HEK293 (cell line): ENCODE measurements around the gene MCAM.

Experiments
- CTCF ChIA-PET: fragments of 350-600 bp; formaldehyde crosslinking; extraction: SDS; loops from one replicate; lab custom pipeline; 2021; ENCODE audit warnings: antibody characterized with exemption; lab: Yijun Ruan, JAX
- POLR2A ChIA-PET: fragments of 300-600 bp; formaldehyde crosslinking; extraction: SDS; loops from one replicate; lab custom pipeline; 2020; ENCODE audit warnings: antibody characterized with exemption, inconsistent platforms; lab: Yijun Ruan, JAX
- H3K27ac ChIP-seq: fragments of 200-500 bp; sonication (Bioruptor generic); 2 replicates; pipeline ENCODE4 v1.5.1; 2014; ENCODE audit warnings: low read depth, low read length, control low read depth, inconsistent platforms; ENCODE audit errors: extremely low read depth
- H3K36me3 ChIP-seq, 2 experiments: fragments of 200-500 bp in 1 of 2; sonication (Bioruptor generic) in 1 of 2; 1 replicate in 1 of 2; 2 replicates in 1 of 2; pipeline ENCODE4 v1.5.1; 2014 to 2017; ENCODE audit warnings: inconsistent platforms in 2 of 2, low read length in 2 of 2; ENCODE audit not compliant: control insufficient read depth in 2 of 2, insufficient read depth in 1 of 2
- H3K4me1 ChIP-seq: fragments of 200-500 bp; sonication (Bioruptor generic); 2 replicates; pipeline ENCODE4 v1.5.1; 2014; ENCODE audit warnings: mild to moderate bottlenecking, low read length, inconsistent platforms; ENCODE audit not compliant: control insufficient read depth, insufficient read depth
- H3K4me3 ChIP-seq: 2 replicates; pipeline ENCODE4 v1.5.1; 2011; ENCODE audit warnings: low read depth, mild to moderate bottlenecking, control low read depth, low read length, moderate library complexity
- H3K9me3 ChIP-seq: fragments of 200-500 bp; sonication (Bioruptor generic); 2 replicates; pipeline ENCODE4 v1.5.1; 2014; ENCODE audit warnings: low read depth, low read length, inconsistent platforms; ENCODE audit not compliant: control insufficient read depth, insufficient read depth
- FEZF1 ChIP-seq: fragments of 450-650 bp; formaldehyde crosslinking; IDR thresholded peaks from 2 replicates; pipeline ENCODE4 v1.5.1; 2016; ENCODE audit warnings: missing biosample characterization, missing genetic modification characterization
- KLF8 ChIP-seq: fragments of 450-650 bp; formaldehyde crosslinking; IDR thresholded peaks from 2 replicates; pipeline ENCODE4 v1.5.1; 2016; ENCODE audit warnings: missing biosample characterization, missing genetic modification characterization
- REST ChIP-seq: fragments of 450-650 bp; formaldehyde crosslinking; IDR thresholded peaks from 2 replicates; pipeline ENCODE4 v1.5.1; 2016; ENCODE audit warnings: missing biosample characterization, missing genetic modification characterization
- SCRT2 ChIP-seq: fragments of 450-650 bp; formaldehyde crosslinking; IDR thresholded peaks from 2 replicates; pipeline ENCODE4 v1.5.1; 2016; ENCODE audit warnings: missing biosample characterization, missing genetic modification characterization
- SP2 ChIP-seq: fragments of 450-650 bp; formaldehyde crosslinking; IDR thresholded peaks from 2 replicates; pipeline ENCODE4 v1.5.1; 2016; ENCODE audit warnings: missing biosample characterization, missing genetic modification characterization
- ZFP69B ChIP-seq: fragments of 450-650 bp; formaldehyde crosslinking; IDR thresholded peaks from 2 replicates; pipeline ENCODE4 v1.5.1; 2016; ENCODE audit warnings: missing biosample characterization, missing genetic modification characterization
- ZNF146 ChIP-seq: fragments of 450-650 bp; formaldehyde crosslinking; IDR thresholded peaks from 2 replicates; pipeline ENCODE4 v1.5.1; 2016; ENCODE audit warnings: missing biosample characterization, missing genetic modification characterization
- ZNF394 ChIP-seq: fragments of 450-650 bp; formaldehyde crosslinking; IDR thresholded peaks from 2 replicates; pipeline ENCODE4 v1.5.1; 2016; ENCODE audit warnings: missing biosample characterization, missing genetic modification characterization, mild to moderate bottlenecking, moderate library complexity, borderline replicate concordance
- ZNF48 ChIP-seq: fragments of 450-650 bp; formaldehyde crosslinking; IDR thresholded peaks from 2 replicates; pipeline ENCODE4 v1.5.1; 2016; ENCODE audit warnings: missing biosample characterization, missing genetic modification characterization
- ZNF510 ChIP-seq: fragments of 450-650 bp; formaldehyde crosslinking; IDR thresholded peaks from 2 replicates; pipeline ENCODE4 v1.5.1; 2018; ENCODE audit warnings: mild to moderate bottlenecking, missing genetic modification characterization, missing biosample characterization; ENCODE audit not compliant: insufficient replicate concordance
- ZNF654 ChIP-seq: fragments of 450-650 bp; formaldehyde crosslinking; IDR thresholded peaks from 2 replicates; pipeline ENCODE4 v1.5.1; 2016; ENCODE audit warnings: low read depth, missing biosample characterization, missing genetic modification characterization
- ZNF664 ChIP-seq: fragments of 450-650 bp; formaldehyde crosslinking; IDR thresholded peaks from 2 replicates; pipeline ENCODE4 v1.5.1; 2016; ENCODE audit warnings: missing biosample characterization, missing genetic modification characterization
- ZNF830 ChIP-seq: fragments of 450-650 bp; IDR thresholded peaks from 2 replicates; pipeline ENCODE4 v1.5.0; 2018; ENCODE audit warnings: missing biosample characterization, missing genetic modification characterization, low read depth, mild to moderate bottlenecking, moderate library complexity
- ZSCAN23 ChIP-seq: fragments of 450-650 bp; formaldehyde crosslinking; IDR thresholded peaks from 2 replicates; pipeline ENCODE4 v1.5.1; 2016; ENCODE audit warnings: missing biosample characterization, missing genetic modification characterization
- TF ChIP-seq, protein P1 (sequence below): fragments of 450-650 bp; formaldehyde crosslinking; IDR thresholded peaks from 2 replicates; pipeline ENCODE4 v1.5.1; 2016; ENCODE audit warnings: missing biosample characterization, missing genetic modification characterization
- TF ChIP-seq, protein P2 (sequence below): fragments of 450-650 bp; formaldehyde crosslinking; IDR thresholded peaks from 2 replicates; pipeline ENCODE4 v1.5.1; 2016; ENCODE audit warnings: missing biosample characterization, missing genetic modification characterization

The MCAM gene

DNA sequence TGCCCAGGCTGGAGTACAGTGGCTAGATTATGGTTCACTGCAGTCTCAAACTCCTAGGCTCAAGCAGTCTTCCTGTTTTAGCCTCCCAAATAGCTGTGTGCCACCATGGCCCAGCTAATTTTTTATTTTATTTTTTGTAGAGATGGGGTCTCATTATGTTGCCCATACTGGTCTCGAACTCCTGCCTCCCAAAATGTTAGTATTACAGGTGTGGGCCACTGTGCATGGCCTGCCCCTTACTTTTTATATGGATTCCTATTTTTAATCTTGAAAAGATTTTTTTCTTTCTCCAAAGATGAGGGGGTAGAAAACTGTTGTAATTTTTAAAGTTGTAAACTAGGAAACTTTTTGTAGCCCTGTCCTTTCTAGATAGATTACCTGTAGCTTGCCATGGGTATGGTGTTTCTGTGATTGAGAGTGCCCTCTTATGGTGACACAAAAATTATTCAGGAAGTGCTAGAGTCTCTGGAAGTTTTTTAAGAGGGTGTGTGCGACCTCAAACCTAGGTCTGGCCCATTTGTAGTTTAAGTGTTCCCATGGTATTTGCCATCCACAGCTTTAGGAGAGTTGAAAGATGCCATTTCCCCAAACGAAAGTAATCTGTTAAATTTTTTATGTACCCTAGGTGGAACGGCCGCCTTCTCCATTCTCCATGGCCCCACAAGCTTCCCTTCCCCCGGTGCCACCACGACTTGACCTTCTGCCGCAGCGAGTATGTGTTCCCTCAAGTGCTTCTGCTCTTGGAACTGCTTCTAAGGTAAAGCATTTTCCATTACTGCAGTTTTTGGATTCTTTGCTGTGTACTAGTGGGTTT is 32.4 kb downstream of the MCAM start (continued):
- TF ChIP-seq ZNF654 (tag by site-specific recombination) (peak; percentile 50), SCRT2 (tag by site-specific recombination) (peak; percentile 83)

- CTCF ChIA-PET, result interaction anchor here (0.6 to 1.7 kb wide), 5 partner anchors 22 to 122 kb away, joined by 3 to 8 read pairs (median 3); no protein-coding TSS in a partner anchor
- H3K9me3 ChIP-seq, result no peaks in the 10 kb centered on the region
- H3K36me3 ChIP-seq, result peaks cover 4 to 43% of the 10 kb centered on the region in 2 experiments; a peak in 2 of 3 replicates
- H3K4me1 ChIP-seq, result no peaks in the 10 kb centered on the region
- H3K27ac ChIP-seq, result no peak overlapping the region
- no peak for TF ChIP-seq ZNF830 (tag by site-specific recombination)
- no peak for TF ChIP-seq ZNF664
- no peak for TF ChIP-seq ZNF146 (tag by site-specific recombination)
- no peak for TF ChIP-seq REST (tag by site-specific recombination)
- TF ChIP-seq ZNF654 (tag by site-specific recombination), result no peak
- TF ChIP-seq SP2 (tag by site-specific recombination), result no peak
- TF ChIP-seq ZSCAN23 (tag by site-specific recombination), result no peak
- TF ChIP-seq KLF8, result no peak
- TF ChIP-seq, protein P1, sequence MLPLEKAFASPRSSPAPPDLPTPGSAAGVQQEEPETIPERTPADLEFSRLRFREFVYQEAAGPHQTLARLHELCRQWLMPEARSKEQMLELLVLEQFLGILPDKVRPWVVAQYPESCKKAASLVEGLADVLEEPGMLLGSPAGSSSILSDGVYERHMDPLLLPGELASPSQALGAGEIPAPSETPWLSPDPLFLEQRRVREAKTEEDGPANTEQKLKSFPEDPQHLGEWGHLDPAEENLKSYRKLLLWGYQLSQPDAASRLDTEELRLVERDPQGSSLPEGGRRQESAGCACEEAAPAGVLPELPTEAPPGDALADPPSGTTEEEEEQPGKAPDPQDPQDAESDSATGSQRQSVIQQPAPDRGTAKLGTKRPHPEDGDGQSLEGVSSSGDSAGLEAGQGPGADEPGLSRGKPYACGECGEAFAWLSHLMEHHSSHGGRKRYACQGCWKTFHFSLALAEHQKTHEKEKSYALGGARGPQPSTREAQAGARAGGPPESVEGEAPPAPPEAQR (tag by site-specific recombination), result no peak
- TF ChIP-seq ZNF510 (tag by site-specific recombination), result no peak
- TF ChIP-seq ZFP69B (tag by site-specific recombination), result no peak
- TF ChIP-seq, protein P2, sequence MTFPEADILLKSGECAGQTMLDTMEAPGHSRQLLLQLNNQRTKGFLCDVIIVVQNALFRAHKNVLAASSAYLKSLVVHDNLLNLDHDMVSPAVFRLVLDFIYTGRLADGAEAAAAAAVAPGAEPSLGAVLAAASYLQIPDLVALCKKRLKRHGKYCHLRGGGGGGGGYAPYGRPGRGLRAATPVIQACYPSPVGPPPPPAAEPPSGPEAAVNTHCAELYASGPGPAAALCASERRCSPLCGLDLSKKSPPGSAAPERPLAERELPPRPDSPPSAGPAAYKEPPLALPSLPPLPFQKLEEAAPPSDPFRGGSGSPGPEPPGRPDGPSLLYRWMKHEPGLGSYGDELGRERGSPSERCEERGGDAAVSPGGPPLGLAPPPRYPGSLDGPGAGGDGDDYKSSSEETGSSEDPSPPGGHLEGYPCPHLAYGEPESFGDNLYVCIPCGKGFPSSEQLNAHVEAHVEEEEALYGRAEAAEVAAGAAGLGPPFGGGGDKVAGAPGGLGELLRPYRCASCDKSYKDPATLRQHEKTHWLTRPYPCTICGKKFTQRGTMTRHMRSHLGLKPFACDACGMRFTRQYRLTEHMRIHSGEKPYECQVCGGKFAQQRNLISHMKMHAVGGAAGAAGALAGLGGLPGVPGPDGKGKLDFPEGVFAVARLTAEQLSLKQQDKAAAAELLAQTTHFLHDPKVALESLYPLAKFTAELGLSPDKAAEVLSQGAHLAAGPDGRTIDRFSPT, result no peak
- TF ChIP-seq ZNF48 (tag by site-specific recombination), result no peak
- TF ChIP-seq FEZF1, result no peak
- no peak for TF ChIP-seq ZNF394 (tag by site-specific recombination)
- no peak overlapping the region for H3K4me3 ChIP-seq
- POLR2A ChIA-PET, result interaction anchor here (1.4 kb wide), 1 partner anchor 188 kb away, joined by 4 read pairs; a partner anchor contains a TSS
Measured at GRCh38 chr11:119282495-119282894, 34.4 kb downstream of the MCAM start.
